ENCODE measurements around the gene UBAC2.
"Not testable (repeated sequence)": the region's sequence is repeated elsewhere in the genome, so short reads cannot be mapped to it uniquely, and the experiment has no call there.

DNA sequence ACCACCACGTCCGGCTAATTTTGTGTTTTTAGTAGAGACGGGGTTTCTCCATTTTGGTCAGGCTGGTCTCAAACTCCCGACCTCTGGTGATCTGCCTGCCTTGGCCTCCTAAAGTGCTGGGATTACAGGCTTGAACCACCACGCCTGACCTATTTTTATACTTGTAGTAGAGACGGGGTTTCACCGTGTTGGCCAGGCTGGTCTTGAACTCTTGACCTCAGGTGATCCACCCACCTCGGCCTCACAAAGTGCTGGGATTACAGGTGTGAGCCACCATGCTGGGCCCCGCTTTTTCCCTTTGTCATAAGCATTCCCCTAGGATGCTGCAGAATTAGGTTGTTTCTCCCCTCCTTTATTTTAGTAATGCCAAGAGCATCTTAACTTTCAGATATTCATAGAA is 10.0 kb downstream of the UBAC2 start:
- not testable (repeated sequence) for TF ChIP-seq CTCF (conservative IDR thresholded peaks at IDR 0.05); ZFX (IDR thresholded peaks at IDR 0.05)
